HG03159 (cell line): ENCODE results near the gene ARMC9.
"Not testable (repeated sequence)": the region's sequence is repeated elsewhere in the genome, so short reads cannot be mapped to it uniquely, and the experiment has no call there.

Source experiments
- ATAC-seq: cut with Tn5 transposase; IDR thresholded peaks from one replicate; pipeline ENCODE4 v1.9.1; 2021; ENCODE audit warnings: mild to moderate bottlenecking, moderate library complexity; ENCODE audit not compliant: unreplicated experiment

Gene ARMC9

GRCh38 chr2:231181860-231182512 lies 16.4 kb upstream of the ARMC9 start:
- peak; percentile 44 for ATAC-seq

DNA sequence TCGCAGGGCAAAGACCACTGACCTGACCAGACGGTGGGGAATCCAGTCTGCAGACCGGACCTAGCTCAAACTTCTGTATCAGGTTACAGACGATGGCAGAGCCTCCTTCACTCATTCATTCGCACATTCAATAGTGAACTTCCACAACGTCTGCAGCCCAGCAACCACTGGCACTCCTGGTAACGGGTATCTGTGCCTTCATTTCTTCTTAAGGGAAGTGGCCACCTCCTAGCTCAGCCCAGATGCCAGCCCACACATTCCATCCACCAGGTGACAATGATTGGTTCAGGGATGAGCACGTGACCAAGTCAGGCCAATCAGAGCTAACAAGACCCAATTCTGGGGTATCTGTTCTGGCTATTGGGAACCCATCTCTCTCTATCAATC lies 15.9 kb upstream of the ARMC9 start:
- ATAC-seq: no peak

- no peak for ATAC-seq
Measured at GRCh38 chr2:231183851-231184250, 14.6 kb upstream of the ARMC9 start.

DNA sequence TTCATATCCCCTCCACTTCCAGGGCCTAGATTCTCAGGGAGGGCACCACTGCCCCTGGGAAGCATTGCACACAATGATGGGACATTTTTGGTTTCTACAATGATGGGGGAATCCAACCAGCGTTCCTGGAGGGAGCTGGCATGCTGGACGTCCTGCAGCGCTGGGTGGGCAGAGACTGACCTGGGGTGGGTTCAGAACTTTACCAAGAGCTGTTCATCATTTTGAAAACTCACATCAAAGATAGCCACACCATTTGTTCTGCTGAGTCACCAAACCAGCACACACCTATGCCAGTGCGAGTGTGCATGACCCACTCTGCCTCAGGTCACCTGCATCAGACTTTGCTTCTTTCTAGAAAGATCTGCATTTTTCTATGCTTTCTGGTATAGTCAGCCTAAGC lies 14.1 kb upstream of the ARMC9 start:
- ATAC-seq: no peak

DNA sequence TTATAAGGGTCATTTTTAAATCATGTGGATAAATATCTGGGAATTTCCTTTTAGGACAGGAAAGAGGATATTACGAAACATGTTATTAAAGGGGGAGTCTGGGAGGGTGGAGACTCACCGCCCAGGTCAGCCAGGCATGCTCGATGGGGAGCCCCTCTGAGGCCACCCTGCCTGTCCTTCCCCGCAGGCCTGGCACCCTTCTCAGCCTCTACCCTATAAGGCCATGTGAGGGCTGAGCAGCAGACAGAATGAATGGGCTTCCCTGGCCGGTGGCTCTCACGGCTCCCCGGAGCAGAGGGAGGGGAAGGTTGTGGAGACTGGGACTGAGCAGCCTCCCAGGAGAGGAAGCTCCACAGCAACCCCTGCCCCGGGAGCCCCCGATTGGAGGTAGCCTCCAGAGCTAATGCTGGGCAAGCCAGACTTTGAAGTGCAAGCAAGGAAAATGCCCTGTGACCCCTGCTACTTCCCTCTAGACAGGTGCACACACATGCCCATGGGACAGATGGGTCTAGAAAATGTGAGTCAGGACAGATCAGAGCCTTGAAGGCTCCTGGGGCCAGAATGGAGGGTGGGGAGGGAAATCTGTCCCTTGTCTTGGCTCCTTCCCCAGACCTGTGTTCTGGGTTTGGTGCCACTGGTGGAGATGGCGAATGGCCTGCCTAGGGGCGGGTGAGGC lies 13.2 kb upstream of the ARMC9 start:
- no peak for ATAC-seq

DNA sequence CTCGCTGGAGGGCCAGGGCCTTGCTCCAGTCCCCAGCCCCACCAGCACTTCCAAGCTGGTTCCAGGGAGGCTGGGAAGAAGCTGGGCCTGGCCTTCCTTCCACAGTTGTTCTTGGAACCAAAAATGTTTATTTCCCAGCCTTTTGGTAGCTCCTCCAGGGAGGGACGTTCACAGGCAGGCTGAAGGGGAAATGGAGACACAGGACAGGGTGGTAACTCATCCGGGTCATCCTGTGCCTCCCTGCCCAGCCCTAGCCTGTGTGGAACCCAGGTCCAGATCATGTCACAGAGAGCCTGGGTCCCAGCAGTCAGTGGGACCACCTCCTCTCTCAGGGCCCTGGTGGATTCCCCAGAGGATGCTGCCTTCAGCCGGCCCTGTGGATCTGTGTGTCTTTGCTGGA lies 12.5 kb upstream of the ARMC9 start:
- ATAC-seq: no peak

DNA sequence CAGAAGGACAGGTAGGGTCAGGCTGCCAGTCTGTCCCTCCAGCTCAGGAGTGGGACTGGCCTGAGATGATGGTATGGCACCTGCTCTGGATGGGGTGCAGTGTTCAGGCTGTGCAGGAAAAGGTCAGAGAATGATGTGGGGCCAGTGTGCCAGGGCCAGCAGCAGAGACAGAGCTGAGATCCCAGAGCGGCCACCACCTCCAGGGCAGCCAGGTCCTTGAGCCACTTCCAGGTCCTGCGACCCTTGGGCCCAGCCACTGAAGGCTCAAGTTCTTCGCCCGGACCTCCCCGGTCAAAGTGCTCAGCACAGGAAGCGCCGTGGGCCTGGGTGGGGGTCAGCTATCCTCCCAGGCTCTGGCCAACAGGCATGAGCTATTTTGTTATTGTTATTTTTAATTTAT lies 12.1 kb upstream of the ARMC9 start:
- ATAC-seq: no peak

GRCh38 chr2:231187736-231188505 lies 10.5 kb upstream of the ARMC9 start:
- no peak for ATAC-seq

DNA sequence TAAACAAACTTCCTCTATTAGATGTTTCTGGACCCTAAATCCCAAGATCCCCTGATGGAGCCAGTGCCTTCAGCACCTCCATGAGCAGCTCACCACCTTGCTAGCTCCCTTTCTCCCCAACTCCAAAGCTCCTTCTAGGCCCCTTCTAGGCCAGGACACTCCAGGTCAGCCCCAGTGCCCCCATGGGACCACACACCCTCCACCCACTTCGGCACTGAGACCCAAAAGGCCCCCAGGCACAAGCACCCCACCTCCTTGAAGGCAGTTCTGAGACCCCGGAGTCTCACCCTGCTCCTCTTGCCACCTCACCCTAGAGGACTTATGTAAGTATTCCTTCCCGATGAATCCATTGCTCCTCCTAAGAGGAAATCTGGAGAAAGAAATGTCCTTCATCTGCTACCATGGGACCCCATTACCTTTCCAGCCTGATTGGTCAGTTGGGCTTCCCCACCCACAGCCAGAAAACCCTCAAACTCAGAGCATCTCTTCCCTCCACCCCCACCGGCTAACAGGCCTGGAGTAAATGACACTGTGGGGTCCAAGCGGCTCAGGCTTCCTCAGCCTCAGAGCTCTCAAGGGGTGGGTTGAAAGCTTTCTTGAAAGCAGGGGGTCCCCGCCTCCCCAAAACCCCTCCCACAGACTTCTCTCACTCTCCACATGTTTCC lies 9.8 kb upstream of the ARMC9 start:
- no peak for ATAC-seq

DNA sequence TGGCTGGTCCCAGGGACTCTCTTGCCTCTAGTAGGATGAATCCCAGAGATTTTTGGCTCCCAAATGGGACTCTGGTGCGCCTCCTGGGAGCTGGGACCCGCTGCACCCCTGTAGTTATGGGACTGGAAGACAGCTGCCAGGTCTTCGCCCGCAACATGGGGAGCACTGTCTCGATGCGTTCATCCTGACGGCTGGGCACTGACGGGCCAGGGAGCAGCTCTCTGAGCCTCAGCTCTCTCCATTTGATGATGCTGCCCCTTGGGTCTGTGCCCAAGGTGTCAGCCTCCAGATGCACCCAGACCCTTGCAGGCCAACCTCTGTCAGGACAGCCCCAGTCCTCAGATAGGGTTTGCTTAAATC lies 9.3 kb upstream of the ARMC9 start:
- no peak for ATAC-seq

- ATAC-seq: no peak
Measured at GRCh38 chr2:231189571-231190495, 8.6 kb upstream of the ARMC9 start.

DNA sequence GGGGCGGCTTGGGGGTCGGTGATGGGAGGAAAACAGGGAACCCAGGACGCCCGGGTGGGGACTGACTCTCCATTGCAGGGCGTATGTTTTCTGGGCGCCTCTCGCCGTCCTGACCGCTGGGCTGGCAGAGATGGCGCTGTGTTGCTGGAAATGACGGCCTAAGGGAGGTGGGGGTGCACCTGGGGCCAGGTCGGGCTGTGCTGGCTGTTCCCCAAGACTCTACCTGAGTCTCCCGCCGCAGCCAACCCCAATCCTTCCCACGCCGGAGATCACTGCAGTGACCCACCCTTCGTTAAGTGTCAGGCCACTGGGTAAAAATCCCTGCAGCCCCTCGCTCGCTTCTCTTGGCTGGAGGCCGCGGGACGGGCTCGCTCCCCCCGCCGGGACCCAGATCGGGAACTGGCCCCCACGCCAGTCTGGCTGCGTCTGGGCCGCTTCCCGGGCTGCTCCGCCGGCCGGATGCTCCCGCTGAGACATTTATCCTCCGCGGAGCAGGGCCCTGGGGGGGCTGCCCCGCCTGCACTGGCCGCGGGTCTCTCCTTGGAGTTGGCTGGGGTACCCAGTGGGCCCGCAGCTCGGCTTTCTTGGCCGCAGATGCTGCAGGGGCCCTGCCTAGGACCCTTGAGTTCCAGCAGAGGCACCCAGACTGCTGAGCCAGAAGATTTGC lies 7.8 kb upstream of the ARMC9 start:
- no peak for ATAC-seq

DNA sequence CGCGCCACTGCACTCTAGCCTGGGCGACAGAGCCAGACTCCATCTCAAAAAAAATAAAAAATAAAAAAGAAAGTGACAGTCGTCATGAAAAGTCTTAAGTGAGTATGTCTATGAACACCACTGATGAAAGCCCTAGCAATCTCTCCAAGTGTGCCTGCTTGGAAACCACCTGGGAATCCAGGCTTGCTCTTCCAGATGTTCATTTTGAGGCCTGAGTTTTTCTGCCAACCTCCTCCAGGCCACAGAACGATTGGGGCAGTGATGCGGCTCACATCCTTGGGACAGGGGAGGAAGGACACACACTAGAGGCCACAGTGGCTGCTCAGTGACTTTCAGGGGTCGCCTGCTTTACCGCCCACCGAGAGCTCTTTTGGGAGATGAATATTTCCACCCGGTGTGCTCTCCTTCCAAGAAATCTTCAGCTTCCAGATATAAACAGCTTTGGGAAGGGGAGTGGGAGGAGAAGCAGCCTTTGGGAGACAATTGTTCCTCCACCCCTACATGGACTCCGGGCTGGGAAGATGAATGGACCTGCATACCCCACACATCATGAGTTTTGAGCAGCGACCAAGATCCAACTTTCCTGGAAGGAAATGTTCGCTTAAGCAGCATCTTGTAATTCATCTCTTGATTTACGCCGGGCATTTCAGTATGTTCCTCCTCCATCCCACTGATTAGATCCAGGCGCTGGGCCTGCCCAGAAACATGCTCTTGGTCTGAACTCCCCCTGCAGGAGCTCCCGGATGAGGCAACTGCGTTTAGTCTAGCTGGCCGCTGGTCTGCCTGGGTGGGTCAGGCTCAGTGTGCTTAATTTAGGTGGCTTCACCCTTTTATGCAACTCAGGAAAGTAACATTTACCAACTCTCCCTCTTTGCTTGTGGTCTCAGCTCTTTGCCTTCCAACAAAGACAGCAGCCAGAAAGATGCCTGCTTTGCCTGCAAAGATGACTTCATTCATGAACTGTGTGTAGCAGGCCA lies 6.2 kb upstream of the ARMC9 start:
- ATAC-seq: no peak

DNA sequence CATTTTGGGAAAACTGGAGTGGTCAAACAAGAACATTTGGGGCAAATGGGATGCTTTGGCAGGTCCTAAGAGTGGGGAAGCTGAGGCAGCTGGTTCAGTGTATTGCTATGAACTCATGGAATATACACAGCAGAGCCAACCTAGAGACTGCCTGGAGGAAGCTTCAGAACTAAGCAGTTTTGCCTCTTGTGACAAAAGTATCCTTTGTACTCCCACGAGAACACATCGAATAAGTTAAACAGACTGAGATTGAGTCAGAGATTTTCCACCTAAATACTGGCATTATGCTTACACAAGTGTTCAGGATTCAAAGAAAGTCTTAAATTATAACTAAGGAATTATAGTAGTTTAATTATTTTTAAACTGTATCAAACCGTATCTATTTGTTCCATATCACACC lies 5.2 kb upstream of the ARMC9 start:
- ATAC-seq: no peak

- ATAC-seq: no peak
Measured at GRCh38 chr2:231196592-231196991, 1.8 kb upstream of the ARMC9 start.

GRCh38 chr2:231197196-231197595 lies 1.2 kb upstream of the ARMC9 start:
- not testable (repeated sequence) for ATAC-seq

GRCh38 chr2:231197706-231198290 lies 633 bp upstream of the ARMC9 start:
- ATAC-seq: no peak

GRCh38 chr2:231199219-231199618 lies 788 bp downstream of the ARMC9 start:
- ATAC-seq: no peak
